GM10847 (cell line): Measurements from ENCODE around the gene DLGAP1.

Source experiments
- POLR2A ChIP-seq: IDR thresholded peaks from 2 replicates; pipeline ENCODE4 v1.6.1; 2011; ENCODE audit not compliant: insufficient read length; ENCODE audit errors: extremely low read depth

DLGAP1 gene

DNA sequence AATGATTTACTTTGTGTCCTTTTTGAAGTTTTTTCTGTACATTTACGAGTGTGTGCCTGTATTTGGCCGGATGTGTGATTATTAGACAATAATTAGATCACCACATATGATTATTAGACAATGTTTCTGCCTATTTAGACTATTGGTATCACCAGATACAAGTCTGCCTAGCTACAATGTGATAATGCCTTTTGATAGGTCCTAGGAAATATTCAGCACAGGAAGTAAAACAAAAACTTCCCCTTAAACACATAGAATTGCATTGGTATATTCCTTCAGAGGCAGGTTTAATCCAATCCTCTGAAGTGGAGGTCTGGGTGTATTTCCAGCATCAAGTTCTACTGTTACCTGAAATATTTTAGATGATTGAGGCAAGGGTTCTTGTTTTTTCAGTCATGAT, 730.0 kb downstream of the DLGAP1 start:
- TF ChIP-seq POLR2A = no peak

DNA sequence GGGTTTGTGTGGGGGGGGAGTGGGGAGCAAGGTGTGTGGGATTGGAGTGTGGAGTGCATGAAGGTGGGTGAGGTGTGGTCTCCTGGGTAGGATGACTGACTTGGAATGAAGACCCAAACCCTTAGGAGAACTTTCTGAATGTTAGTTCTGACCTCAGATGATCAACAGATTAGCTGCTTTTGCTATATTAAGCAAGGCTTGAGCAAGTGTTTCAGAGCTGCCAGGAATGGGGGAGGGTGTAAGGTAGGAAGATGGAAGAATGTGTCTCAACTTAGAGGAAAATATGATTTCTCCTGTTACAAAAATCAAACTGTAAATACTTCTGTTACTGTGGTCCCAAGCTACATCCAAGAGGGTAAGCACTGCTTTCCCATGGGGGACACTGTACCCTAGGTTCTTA, 731.6 kb downstream of the DLGAP1 start:
- no peak for TF ChIP-seq POLR2A

DNA sequence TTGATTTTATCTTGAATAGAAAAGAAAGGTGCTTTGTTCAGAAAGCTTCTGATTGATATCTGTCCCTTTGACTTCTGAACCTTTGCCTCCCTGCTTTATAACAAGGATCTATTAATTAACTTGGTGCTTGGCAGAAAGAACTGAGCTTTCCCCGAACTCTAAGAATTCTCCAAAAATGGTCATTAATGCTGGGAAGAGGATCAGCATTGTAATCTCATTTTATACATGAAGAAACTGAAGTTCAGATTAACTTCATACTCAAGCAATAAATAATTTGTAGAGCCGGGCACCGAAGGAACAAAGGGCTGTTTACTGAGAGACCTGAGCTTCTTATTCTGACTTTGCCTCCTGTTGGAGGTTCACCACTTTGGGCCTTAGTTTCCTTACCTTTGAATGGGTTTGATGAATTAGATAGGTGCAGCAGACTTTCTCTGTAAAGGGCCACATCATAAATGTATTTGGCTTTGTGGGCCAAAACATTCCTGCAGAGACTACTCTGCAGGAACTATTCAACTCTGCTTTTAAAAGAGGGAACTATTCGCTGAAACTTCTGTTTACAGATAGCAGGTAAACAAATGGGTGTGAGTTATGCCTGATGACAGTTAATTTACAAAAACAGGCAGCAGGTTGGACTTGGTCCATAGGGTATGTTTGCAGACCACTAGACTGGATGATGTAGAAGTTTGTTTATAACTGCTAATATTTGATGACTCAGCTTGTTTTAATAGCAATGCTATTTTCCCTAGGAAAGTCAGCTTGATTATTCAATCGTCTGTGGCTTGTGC, 732.3 kb downstream of the DLGAP1 start:
- TF ChIP-seq POLR2A = no peak

DNA sequence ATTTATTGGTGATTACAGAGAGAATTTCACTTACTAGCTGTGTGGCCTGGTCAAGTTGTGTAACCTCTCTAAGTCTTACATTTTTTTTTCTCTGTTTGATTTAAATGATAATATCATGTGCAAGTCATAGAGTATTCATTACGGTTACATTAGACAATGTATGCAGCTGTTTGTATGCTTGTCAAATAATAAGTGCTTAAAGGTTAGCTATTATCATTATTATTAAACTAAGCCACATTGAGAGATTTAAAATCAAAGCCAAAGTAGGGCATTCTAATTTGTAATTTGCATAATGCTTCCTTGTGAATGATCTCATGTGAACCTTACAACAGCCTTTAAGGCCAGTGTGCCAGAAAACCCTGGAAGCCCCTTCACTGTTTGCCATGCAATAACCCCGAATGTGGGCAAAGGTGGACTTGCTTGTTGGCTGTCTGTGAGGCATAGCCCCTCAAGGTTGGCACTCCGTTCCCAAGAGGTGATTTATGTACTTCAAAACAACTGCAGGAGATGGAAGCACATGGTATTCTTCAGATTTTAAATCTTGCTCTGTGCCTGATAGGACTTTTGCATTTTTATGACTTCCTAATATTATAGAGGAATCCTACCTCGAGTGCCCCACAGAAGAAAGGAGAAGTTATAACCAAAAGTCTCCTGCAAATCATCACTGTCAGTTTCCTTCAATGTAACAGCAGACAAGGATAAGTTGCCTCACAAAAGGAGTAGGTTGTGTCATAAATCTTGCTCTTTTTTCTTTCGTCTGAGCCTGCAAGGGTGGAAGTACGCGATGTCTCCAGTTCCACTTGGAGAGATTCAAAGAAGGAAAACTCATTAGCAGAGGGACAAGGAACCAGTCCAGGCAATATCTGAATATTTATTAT, 733.1 kb downstream of the DLGAP1 start:
- TF ChIP-seq POLR2A = no peak

DNA sequence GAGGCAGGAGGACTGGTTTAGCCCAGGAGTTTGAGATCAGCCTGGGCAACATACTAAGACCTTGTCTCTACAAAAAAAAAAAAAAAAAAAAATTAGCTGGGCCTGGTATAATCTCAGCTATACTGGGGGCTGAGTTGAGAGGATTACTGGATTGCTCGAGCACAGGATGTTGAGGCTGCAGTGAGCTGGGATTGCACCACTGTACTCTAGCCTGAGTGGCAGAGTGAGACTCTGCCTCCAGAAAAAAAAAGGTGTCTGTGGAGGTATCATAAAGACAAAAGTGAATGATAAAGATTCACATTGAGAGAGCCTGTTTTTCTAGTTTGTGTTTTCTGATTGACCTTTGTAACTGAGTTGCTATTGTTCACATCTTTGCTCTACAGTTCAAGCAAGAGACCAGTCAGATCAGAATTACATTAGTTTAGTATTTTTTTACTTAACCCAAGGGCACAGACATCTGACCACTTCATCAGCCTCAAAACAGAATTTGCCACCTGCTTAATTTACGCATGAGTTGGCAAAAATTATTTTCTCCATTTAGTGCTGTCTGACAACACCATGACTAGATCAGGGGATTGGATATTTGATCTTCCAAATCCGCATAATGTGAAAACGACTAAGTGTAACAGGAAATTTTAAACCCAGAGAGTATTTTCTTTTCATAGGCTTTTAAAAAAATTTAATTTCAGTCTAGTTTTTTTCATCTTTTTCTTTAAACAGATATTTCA, 734.1 kb downstream of the DLGAP1 start:
- no peak for TF ChIP-seq POLR2A

DNA sequence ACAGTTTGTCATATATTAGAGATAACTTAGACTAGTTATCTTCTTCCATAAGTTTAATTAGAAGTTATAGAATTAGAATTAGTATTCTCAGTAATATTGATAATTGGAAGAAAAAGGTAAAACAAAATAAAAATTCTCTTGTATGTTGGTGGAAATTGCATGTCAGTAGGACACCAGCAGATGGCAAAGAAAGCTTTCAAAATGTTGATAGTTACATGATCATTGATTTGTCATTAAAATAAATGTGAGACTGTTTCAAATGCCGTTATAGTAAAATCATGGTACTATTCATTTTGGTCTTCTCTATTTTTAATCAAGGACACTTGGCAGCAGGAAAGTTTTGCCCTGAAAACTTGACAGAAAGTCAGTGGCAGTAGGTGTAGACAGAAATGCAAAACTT, 734.9 kb downstream of the DLGAP1 start:
- TF ChIP-seq POLR2A = no peak

DNA sequence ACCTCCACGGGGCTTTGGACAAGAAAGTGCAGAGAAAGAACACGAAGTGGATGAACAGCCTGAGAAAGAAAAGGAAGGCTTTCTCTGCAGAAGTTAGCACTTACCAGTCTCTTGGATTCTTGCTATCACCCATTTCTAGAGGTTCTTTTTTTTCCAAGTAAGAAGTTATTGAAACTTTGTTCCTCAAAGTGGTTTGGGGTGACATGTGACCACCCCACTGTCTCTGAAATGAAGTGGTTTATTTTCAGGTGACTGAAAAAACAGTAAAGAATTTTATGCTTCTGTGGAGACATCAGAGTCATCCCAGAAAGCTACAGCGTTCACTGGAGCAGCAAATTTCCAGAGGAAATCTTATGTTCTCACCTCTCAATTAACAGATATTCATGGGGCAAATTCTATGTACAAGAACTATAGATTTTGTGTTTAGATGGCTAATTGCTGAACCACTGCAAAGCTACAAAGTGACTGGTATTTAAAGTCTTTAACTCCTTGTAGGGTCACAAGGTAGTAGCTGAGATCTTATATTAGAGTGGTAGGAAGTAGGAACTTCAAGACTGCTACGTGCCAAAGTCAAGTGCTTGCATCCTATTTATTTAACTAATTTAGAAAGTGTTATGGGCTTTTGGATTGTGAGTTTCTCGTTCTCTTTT, 737.6 kb downstream of the DLGAP1 start:
- no peak for TF ChIP-seq POLR2A

DNA sequence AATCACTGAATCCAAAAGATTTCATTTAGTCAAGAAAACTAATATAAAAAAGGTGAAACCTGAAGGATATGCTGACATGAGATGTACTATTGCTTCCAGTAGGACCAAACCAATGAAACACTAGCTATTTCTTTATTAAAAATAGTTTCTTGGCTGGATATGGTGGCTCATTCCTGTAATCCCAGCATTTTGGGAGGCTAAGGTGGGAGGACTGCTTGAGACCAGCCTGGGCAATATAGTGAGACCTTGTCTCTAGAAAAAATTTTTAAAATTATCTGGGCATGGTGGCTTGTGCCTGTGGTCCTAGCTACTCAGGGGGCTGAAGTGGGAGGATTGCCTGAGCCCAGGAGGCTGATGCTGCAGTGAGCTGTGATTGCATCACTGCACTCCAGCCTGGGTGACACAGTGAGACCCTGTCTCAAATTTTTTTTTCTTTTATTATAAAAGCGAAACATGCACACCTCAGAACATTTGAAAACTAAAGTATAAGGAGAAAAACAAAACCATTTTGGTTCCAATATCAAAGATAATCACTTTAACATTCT, 738.9 kb downstream of the DLGAP1 start:
- no peak for TF ChIP-seq POLR2A

DNA sequence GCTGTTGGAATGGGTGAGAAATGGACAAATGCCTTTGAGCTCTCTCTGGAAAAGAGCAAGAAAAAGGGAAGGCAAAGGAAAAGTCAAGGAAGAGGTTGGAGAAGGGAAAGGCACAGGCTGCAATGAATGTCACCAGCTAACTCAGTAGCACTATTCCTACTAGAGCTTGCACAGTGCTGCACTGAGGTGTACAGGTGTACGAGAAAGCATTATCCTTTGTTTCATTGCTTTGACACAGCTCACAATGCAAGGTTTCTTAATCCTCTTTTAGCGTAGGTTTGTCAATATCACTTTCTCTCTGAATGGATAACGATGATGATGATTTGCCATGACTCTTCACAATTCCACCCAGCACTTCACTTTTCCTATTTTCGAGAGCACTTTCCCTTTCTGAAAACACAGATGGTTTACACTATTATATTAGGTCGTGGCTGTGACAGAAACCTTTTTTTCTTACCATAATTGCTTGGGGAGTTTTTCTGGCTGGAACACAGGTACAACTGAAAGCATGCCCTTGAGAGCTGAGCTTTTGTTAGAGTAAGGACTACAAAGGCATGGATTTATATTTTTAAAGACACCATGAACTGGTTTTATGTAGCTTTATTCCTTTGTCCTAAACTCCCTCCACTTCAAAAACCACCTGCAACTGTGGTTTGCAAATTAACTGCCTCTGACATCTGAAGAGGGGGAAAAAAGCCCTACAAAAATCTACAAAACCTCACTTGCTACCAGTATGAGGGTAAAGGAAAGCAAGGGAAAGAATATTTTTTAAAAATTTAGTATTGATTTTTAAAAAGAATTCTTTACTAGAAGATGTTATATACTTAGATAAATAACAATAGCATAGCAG, 739.7 kb downstream of the DLGAP1 start:
- TF ChIP-seq POLR2A = no peak

DNA sequence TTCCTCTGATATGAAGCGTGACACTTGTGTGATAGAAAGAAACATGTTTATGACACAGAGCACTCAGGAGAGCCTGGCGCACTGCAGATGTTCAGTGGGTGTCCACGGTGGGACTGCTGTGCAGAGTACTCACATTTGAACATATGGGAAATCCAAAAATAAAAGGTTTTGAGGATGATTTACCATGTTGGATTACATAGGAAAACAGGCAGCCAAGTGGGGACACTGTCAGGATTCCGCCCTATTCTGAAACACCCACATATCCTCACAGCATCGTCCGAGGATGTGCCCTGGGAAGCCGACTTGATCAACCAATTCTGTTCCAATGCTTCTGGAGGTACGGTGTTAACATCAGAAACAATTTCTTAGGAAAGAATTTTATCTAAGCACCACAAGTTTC, 741.4 kb downstream of the DLGAP1 start:
- TF ChIP-seq POLR2A = no peak

DNA sequence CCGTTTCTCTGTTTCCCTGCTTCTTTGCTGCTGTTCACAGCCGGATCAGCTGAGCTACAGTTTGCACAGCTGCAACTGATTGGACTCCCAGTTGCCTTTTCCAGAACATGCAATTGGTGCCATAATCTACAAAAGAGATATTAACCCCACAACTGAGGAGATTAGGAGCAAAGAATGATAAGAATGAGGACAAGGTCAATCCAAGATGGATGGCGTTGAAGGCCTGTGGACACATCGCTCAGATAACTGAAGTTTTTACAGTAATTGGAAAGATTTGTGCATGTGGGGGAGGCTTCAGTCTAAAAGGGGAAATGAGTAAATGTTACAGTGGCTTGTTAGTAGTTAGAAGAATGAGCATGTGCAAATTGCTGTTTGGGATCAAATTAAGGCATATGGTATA, 741.9 kb downstream of the DLGAP1 start:
- no peak for TF ChIP-seq POLR2A

DNA sequence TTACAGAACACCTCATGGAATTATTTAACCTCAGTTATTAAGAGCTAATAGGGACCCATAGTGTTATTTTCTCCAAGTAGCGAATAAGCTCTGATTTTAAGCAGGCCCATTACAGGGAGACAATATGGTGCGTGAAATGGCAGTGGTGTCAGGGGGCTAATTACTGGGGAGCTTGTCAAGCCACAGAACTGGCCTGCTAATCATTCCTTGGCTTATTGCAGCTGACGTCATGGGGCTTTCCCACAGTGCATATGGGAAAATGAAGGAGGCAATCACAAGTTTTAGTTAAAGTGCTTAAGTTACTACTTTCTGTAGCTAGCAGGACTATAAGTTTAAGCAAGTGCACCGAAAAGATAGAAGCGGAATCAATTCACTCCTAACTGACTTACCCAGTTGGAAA, 742.6 kb downstream of the DLGAP1 start:
- no peak for TF ChIP-seq POLR2A

DNA sequence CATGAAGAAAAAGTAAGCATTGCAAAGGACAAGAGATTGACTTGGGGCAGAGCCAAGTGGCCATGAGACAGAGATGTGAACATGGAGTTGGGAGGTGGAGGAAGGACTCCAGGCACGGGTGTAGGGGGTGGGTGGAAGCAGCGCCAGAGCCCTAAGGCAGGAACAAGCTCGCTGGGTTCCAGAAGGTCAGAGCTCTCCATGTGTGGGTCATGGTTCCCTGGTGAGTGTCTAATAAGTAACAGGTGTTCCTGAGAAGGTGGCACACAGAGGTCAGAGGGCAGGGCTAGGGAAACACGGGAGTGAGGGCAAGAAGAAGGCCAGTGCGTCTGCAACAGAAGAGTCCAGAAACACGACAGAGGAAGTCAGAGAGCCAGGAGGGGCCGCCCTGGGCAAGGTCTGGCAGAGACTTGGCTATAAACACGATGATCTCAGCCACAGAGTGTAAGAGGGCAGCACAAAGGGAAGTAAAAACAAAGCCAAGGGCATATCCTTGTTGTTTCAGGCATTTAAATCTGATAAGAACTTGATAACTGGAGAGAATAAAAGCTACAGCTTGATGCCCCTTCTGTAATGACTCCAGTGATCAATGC, 744.3 kb downstream of the DLGAP1 start:
- TF ChIP-seq POLR2A = no peak

DNA sequence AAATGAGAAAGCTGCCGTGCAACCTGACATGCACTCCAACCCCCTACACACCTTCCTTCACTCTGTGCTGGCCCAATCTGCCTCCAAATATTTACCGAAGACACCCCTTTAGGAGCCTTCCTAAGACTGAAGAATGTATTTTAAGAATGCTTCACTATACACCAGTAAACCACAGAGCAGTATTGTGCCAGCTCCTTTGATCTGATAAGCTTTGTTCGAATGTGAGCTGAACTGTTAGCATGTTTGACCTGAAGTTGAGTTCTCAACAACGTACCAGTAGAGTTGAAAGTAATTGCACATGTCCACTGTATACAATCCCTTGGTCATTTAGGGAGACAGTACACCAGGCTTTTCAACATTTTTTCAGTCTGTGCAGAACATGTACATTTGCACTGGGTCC, 745.9 kb downstream of the DLGAP1 start:
- TF ChIP-seq POLR2A = no peak
